NCI-H748 treated with DMSO at 0.1 percent for 48 hours (cell line): Measurements from ENCODE around the gene ARHGEF19.
"Not testable (repeated sequence)": the region's sequence is repeated elsewhere in the genome, so short reads cannot be mapped to it uniquely, and the experiment has no call there.

Experiments used
- DNase-seq: peaks from one replicate; lab custom pipeline; 2025; lab: John Stamatoyannopoulos, UW

ARHGEF19 gene

DNA sequence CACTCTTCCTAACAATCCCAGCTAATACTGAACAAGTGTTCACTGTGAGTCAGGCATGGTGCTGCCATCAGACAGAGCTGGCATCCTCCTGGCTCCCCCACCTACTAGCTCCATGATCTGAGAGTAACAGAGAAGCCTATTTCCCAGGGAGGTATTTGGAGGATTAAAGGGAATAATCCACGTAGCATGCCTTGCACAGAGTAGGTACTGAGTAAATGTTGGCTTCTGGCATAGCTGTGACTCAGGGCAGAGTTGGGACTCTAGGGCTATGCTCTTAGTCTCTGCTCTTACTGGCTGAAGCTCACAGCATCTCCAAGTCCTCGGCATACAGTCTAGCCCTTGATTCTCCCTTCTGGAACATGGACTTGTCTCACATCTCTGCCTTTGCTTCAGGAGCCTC, 8.2 kb downstream of the ARHGEF19 start:
- DNase-seq: no peak

DNA sequence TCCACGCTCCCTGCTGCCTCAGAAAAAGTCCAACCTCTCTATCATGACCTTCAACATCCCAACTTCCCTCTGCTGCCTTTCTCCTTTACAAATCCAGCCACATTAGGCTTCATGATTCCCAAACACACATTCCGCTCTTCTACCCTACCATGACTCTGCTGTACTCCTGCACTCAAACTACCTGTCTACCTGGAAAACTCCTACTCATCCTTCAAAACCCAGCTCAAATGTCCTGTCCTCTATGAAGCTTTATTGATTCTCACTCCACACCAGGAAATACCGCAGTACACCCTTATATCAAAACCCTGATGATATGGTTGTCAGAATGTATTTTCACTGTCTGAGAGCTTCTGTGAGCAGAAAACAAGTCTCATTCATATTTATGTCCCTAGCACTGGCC, 8.9 kb downstream of the ARHGEF19 start:
- no peak for DNase-seq

DNA sequence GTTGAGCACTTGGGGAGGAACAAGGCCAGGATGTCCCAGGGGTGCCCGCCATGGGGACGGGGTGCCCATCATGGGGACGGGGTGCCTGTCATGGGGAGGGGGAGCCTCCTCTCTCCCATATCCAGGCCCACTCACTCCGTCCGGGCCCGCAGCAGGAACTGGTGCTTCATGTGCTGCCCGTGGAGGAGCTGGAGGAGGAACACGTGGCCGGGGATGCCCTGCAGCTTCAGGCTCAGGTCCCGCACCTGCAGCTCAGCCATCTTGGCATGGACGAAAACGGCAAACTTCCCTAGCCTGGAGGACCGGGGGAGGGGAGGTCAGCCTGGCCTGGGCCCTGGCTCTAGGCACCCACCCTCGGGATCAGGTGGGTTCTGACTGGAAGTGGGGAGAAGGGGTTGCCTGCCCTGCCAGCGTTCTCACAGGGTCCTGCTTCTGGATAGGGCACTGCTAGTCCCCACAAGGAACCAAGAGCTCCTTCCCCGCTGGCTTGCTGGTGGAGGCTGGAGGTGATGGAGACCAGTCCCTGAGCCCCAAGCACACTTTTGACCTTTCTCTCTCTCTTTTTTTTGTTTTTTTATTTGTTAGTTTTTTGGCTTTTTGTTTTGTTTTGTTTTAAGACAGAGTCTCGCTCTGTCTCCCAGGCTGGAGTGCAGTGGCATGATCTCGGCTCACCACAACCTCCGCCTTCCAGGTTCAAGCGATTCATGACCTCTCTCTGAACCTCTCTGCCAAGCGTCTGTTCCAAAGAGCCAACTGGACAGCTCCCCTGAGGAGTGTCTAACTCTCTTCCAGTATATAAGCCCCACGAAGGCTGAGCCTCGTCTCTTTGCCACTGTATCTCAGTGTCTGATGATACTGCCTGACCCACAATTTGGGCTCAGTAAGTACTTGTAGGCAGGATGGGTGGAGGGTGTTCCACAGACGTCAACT, 9.9 kb downstream of the ARHGEF19 start:
- no peak for DNase-seq

DNA sequence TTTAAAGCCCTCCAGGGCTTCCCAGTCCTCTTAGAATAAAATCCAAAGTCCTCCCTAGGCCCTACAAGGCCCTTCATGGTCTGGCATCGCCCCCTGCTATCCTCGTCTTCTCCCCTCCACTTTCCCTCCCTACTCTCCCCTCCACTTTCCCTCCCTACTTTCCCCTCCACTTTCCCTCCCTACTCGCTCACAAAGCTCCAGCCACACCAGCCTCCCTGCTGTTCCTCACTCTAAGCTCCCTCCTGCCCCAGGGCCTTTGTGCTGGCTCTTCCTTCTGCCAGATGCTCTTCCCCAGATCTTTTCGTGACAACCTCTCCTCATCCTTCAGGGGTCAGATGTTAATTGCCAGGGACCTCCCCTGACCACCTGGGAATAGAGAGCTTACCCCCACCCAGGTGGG, 12.8 kb downstream of the ARHGEF19 start:
- no peak for DNase-seq

DNA sequence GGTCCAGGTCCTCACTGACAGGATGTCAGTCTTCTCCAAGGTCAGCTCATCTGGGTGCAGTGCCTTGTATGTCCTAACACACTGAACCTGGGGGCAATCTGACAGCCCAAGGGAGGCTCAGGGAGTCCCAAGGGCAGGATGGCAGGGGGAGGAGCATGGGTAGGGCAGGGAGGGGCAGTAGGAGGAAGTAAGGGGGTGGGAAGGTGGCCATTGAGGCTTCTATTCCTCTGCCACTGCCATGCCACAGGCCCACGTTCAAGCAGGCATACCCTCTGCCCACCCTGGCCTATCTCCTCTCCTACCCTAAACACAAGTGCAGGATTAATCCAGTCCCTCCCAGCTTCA, 13.3 kb downstream of the ARHGEF19 start:
- no peak for DNase-seq

DNA sequence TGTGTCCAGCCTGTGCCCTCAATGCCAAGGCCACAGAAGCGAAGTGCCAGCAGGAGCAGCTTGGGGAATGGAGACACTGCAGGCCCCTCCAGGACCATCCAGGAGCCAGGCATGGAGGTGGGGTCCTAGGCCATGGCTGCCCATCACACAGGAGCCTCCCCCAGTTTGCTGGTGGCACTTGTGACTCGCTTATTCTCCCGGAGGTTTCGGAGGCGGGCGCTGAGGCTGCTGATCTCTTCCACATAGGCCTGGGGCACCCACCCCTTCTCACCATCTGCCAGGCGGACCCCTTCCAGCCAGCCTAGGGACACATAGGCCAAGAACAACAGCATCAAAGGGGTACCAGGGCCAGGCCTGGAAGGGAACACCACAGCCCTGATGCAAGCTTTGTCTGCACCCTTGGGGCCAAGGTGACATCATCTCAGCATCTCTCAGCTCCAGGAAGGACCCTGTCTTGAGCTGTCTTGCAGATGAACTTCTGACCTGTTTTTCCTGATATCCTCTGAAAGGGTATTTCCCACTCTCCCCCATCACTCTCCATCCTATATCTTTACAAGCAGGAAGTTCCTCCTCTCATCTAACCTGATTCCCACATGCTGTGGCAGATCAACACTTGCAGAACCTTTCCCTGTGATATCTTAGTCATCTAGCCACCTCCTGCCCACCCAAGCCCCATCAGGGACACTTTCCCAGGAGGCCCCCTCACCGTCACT, 13.9 kb downstream of the ARHGEF19 start:
- DNase-seq: no peak

DNA sequence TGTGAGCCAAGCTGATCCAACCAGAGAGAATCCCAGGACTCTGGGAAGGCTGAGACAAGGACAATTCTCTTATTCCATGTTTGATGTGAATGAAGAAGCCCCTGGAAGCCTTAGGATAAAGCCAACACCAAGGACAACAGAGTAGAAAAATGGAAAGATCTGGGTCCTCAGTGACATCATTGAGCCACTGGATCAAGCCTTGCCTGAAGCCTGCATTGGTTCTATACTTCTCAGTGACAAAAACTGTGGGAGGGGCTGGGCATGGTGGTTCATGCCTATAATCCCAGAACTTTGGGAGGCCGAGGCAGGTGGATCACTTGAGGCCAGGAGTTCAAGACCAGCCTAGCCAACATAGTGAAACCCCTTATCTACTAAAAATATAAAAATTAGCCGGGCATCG, 15.6 kb downstream of the ARHGEF19 start:
- DNase-seq: no peak

DNA sequence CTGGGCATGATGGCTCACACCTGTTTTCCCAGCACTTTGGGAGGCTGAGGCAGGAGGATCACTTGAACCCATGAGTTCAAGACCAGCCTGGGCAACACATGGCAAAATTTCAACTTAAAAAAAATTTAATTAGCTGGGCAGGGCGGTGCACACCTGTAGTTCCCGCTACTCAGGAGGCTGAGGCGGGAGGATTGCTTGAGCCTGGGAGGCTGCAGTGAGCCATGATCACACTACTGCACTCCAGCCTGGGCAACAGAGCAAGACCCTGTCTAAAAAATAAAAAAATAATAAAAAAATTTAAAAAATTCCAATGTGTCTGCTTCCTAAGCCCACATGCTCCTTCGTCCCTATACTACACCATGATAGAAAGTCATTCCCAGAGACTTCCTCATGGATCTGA, 16.3 kb downstream of the ARHGEF19 start:
- DNase-seq: not testable (repeated sequence)

DNA sequence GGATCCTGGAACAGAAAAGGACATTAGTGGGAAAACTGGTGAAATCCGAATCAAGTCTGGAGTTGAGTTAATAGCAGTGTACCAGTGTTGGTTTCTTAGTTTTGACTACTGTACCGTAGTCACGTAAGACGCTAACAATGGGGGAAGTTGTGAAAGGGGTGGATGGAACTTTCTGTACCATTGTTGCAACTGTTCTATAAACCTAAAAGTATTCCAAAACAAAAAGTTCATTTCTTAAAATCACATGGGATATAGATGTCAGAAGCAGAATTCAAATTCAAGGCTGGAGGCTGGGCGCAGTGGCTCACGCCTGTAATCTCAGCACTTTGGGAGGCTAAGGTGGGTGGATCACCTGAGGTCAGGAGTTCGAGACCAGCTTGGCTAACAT, 16.9 kb downstream of the ARHGEF19 start:
- no peak for DNase-seq

DNA sequence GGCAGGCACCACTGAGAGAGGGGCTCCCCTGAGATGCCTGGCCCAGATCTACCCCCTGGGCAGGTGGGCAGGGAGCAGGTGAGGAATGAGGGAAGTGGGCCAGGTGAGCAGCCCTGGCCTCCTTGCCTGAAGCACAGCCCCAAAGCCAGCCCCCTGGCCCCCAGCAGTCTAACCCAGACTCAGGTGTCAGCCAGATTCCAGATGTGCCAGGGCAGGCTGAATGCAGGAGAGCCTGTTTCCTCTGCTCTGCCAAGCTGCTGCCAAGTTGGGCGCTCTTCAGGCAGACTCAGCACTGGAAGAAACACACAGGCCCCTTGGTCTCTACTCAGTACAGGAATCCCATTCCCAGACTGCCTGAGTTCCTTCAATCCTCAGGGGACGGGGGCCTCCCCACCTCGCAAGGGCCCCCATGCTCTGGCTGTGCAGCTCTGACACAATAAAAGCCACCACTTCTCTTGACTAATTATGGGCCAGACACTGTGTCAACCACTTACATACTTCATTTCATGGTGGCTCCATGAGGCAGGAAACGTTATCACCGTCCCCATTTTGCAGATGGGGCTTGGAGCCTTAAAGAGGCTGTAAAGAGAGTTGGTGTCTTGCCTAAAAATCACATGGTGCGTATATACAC, 20.4 kb downstream of the ARHGEF19 start:
- DNase-seq: no peak

DNA sequence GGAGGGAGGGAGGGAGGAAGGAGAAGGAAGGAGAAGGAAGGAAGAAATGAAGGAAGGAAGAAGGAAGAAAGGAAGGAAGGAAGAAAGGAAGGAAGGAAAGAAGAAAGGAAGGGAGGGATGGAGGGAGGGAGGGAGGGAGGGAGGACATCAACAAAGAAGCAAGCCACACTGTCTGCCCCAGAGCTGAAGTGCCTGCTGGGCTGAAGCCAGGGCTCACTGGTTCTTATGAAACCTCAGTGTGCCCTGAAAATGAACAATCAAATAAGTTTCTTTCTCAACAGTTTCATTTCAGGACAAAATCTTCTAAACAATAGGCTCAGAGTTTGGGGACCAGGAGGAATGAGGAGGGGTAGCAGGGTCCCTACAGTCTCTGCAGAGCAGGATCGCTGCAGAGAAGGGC, 21.1 kb downstream of the ARHGEF19 start:
- no peak for DNase-seq

DNA sequence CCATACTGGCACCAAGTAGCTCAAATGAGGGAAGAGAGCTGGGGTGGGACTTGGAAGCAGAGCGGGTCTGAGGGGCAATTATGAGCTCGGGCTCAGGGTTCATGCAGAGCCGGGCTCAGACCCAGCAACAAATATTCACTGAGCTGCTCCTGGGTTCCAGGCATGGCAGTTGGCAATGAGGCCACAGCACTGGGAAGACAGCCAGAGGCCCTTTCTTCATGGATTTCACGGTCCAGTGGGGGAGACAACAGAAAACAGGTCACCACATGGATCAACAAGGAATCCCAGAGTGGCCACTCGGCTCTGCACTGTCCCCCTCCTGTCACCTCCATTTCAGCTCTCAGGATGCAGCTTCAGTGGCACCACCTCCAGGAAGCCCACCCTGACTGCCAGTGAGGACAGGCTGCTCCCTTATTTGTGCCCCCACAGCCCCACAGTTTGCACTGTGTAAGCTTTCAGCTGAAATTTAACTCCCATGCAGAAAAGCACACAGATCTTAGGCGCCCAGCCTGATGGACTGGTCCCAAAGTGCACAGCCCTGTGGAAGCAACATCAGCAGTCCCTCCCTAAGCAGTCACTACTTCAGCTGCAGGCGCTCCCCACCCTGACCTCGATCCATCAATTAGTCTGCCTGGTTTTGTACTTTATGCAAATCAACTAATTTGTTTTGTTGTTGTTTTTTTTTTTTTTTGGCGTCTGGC, 22.4 kb downstream of the ARHGEF19 start:
- no peak for DNase-seq

DNA sequence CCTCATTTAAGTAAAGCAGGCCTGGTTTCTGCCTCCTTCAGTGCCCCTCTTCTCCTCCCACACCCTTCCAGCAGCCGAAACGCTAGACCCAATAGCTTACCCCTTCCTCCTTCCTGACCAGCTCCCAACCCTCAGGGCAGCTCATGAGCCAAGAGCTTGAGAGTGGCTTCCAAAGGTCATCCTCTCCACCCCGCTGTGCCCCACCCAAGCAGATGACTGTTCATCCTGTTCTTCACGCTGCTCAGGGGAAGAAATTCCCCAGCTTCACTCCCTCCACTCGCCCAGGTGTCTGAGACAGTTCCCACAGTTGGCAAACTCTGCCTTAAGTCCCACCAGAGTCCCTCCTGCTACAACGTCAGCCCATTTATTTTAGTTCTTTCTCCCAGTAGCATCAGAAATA, 23.4 kb downstream of the ARHGEF19 start:
- no peak for DNase-seq

DNA sequence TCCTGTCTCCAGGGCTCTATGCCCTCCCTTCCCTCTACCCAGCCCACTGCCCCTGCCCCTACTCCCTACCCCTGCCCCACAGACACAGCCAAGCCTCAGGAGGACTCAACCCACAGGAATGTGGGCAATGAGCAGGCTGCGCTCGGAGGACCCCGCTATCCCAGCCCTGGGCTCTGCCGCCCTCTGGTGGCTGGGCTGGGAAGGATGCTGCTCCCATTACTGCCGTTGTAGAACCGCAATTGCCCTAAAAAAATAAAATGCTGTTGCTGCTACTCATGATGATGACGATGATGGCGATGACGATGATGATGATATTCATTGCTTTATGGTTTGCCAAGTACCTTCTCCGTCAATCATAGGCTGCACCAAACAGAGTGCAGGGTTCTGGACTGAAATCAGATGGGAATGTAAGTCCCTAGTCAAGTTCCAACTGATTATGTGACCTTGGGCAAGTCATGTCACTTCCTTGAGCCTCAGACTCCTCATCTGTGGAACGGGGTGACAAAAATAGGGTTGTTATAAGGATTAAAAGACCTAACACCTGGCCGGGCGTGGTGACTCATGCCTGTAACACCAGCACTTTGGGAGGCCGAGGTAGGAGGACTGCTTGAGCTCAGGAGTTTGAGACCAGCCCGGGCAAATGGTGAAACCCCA, 24.6 kb downstream of the ARHGEF19 start:
- peak; percentile 5 for DNase-seq

DNA sequence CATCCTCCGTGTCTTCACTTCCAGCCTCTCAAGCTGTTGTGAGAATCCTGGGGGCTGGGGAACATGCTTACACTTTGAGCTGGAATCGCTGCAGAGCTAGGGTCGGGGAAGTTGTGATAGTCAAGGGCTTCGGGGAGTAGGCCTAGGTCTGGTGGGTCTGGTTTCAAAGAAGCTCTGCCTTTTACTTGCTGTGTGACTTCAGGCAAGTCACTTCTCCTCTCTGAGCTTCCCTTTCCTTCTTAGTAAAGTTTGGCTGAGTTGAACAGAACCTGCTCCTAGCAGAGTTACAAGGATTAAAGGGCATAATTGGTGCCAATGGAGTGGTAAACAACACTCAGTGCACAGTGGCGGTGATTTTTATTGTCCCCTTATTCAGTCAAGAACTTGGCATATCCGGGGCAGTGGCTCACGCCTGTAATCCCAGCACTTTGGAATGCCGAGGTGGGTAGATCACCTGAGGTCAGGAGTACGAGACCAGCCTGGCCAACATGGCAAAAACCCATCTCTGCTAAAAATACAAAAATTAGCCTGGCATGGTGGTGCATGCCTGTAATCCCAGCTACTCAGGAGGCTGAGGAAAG, 25.7 kb downstream of the ARHGEF19 start:
- DNase-seq: no peak

DNA sequence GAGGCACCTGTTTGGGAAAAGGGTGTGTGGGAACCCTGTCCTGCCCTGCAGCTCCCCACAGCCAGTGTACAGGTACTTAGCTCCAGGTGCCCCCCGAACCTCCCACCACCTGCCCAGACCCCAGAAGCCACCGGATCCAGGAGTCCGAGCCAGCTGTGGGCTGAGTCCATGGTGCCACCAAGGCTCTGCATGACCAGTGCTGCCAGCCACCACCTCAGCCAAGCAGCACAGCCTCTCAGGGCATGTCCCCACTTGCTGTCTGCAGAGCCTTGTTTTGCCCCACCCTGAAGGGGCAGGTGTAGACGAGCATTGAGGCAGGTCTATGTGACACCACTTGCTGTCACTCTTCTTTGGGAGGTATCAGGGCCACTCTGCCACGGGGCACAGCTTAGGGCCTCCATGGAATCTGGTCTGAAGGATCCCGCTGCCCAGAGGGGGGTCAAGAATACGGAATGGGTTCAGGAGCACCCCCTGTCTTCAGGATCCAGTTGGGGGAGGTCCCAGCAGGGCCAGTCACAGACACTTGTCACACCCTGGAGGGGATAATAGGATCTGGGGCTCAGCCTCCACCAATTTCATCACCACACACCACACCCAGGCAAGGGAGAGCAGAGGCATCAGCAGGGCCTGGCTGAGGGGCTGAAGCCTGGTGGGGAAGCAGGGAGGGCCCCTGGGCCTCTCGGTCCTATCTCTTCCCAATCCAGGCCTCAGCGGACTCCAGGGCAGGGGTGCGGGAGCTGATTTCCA, 27.7 kb downstream of the ARHGEF19 start:
- no peak for DNase-seq

DNA sequence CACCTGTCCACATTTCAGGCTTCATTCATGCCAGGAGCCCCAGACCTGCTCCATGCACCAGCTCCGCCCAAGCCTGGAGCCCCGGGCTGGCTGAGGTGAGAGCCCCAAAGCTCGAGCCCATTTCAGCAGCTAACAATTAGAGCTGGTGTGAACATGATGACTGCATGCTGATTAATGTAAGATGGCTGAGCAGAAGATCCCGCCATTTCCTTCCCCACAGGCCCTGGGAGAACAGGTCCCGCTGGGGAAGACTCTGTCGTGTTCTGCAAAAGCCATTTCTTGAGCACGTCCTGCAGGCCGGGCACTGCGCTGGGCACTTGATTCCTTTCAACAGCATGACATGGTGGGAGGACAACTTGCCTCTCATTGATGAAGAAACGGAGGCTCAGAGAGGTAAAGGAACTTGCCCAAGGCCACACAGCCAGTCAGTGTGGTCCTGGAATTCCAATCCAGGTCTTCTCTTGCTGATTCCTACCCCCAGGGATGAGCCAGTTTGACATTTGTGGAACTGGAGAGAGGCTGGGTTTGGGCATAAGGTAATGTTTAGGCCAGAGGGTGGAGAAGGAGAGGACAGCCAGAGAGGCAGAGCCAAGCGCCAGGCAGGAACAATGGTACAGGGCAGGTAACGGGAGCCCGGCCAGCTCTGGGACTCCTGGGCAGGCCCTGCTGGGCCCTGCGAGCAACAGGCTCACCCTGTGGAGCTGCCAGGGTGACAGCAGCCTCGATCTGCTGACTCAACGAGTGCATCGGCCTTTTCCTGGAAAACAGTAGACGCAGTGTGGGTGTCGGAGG, 28.5 kb downstream of the ARHGEF19 start:
- DNase-seq: no peak

DNA sequence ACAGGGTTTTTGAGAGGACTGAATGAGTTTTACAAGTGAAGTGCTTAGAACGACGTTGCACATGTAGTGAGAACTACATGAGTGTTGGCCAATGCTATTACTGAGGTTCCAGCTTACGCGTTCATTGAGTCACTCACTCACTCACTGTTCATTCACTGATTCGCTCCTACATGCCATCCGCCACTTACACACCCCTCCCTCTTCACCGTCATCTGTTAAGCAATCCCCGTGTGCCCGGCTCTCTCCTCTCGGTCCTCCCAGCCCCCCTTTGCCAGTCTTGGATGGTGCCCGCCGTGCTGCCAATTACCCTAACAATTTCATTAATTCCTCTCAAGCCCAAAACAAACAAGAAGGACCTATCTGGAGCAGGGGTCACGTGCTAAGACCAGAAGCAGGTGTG, 29.3 kb downstream of the ARHGEF19 start:
- no peak for DNase-seq

DNA sequence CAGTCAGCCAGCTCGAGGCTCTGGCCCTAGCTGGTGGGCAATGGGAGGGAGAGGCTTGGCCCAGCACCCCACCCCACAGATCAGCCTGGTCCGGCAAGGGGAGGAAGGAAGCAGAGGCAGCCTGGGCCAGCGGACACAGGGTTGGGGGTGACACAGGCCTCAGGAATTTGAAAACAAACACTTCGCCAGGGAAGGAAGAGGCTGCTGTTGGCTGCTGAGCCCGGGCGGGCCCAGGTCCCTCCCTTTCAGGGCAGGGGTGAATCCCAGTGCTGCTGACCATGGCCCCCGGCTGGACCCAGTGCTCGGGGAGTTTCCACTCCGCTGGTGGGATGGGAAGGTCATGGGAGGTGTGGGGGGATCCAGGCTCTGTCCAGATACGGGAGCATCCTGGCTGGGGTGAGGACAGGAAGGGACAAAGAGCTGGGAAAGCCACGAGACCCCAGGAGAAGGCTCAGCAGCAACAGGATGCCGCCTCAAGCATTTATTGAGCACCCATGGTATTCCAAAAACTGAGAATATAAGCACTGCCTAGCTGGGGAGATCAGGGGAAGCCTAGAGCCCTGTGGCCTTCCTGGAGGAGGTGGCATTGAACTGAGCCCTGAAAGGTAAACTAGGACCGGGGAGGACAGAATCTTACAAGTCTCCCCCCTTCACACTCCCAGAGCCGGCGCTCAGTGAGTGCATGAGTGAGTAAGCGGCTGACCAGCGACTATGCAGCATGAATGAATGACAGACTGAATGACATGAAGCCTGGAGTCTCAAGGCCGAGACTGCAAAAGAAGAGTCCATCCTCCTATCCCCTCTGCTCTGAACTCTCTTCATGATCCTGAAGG, 30.3 kb downstream of the ARHGEF19 start:
- DNase-seq: no peak
